Measurements from ENCODE around the gene SSPN. TPM values are rescaled to one million over a fixed set of nuclear protein-coding genes. Genes with fewer than 3 reads are reported as not detected.

The SSPN gene
- total and polyA plus RNA-seq, 12 donors = 5.9 to 115 (median 83.7) TPM

GRCh38 chr12:26158078-26158764 lies 37.2 kb upstream of the SSPN start:
- Histone ChIP-seq H3K9me3 (no peaks in the 10 kb centered on the region), H3K27ac (no peak overlapping the region), H3K36me3 (no peaks in the 10 kb centered on the region), H3K4me1 (peaks cover 0 to 15% (median 4%) of the 10 kb centered on the region in 9 donors), H3K27me3 (no peaks in the 10 kb centered on the region), H3K4me3 (no peak overlapping the region)
- WGBS, 2 donors = 68 to 75% methylated on average over 3 of the region's 3 CpGs
- intact Hi-C loops (cut with DNase I) = no loop called here
- ATAC-seq (no peak), DNase-seq (no peak)
- TF ChIP-seq CTCF (IDR thresholded peaks at IDR 0.05) = no peak

- no peak for DNase-seq
- H3K27me3 ChIP-seq = no peaks in the 10 kb centered on the region
- H3K27ac ChIP-seq = no peak overlapping the region
- intact Hi-C loops (cut with DNase I) = no loop called here
- no peaks in the 10 kb centered on the region for H3K4me1 ChIP-seq
- WGBS, 2 donors = 93 to 94% methylated on average over 1 of the region's 1 CpG
- H3K4me3 ChIP-seq = no peak overlapping the region
- TF ChIP-seq CTCF (IDR thresholded peaks at IDR 0.05) = no peak
- no peaks in the 10 kb centered on the region for H3K9me3 ChIP-seq
- no peaks in the 10 kb centered on the region for H3K36me3 ChIP-seq
- no peak for ATAC-seq
These were observed 33.2 kb upstream of the SSPN start for GRCh38 chr12:26162174-26162573.

GRCh38 chr12:26162905-26163304 lies 32.5 kb upstream of the SSPN start:
- Histone ChIP-seq H3K4me3 (no peak overlapping the region), H3K27ac (no peak overlapping the region), H3K9me3 (no peaks in the 10 kb centered on the region), H3K27me3 (no peaks in the 10 kb centered on the region), H3K36me3 (no peaks in the 10 kb centered on the region), H3K4me1 (no peaks in the 10 kb centered on the region)
- intact Hi-C loops (cut with DNase I) = no loop called here
- ATAC-seq = no peak
- TF ChIP-seq CTCF (IDR thresholded peaks at IDR 0.05) = no peak
- WGBS, 2 donors = 75 to 79% methylated on average over 4 of the region's 4 CpGs
- DNase-seq = no peak

- WGBS, 2 donors = 52 to 57% methylated on average over 3 of the region's 3 CpGs
- H3K9me3 ChIP-seq = no peaks in the 10 kb centered on the region
- H3K27me3 ChIP-seq = no peaks in the 10 kb centered on the region
These were observed 31.3 kb upstream of the SSPN start for GRCh38 chr12:26164118-26164517.

More at GRCh38 chr12:26164118-26164517, 31.3 kb upstream of the SSPN start:
- ATAC-seq (no peak), DNase-seq (no peak)
- intact Hi-C loops (cut with DNase I) = no loop called here
- Histone ChIP-seq H3K36me3 (no peaks in the 10 kb centered on the region), H3K4me3 (no peak overlapping the region), H3K4me1 (no peaks in the 10 kb centered on the region), H3K27ac (no peak overlapping the region)
- no peak for TF ChIP-seq CTCF (IDR thresholded peaks at IDR 0.05)
